Left colon (tissue), 2 donors: ENCODE results near the gene GALNS. TPM values are rescaled to one million over a fixed set of nuclear protein-coding genes. Genes with fewer than 3 reads are reported as not detected.

ENCODE experiments used
- ATAC-seq: fragments of 200-7000 bp; cut with Tn5 transposase; one replicate; pipeline ENCODE4 v1.9.1; 2020; ENCODE audit warnings: mild to moderate bottlenecking, moderate library complexity
- DNase-seq, 2 donors: peaks; one replicate each; pipeline ENCODE4 v3.0.0-alpha.2; 2020
- intact Hi-C, 2 donors: fragments of 100-400 bp; cut with DNase I in 1 of 2; cut with micrococcal nuclease in 1 of 2; formaldehyde crosslinking; loops; one replicate each; pipeline versions ENCODE4 v1.11.2 to v1.14.0; 2022; cut with DNase I, micrococcal nuclease
- total RNA-seq, 2 donors: library from RNA; stranded (reverse); fragmentation: NEBNext Ultra II Directional; extraction: Animal tissue kit (Norgen Biotek cat#: 25700); gene quantifications; one replicate each; pipeline ENCODE4 v1.2.1, GENCODE V29; 2021
- donor health status: DM: no; HTN: no; CAD: no.
- donor health status: DM: yes; HTN: yes; CAD: no.

The GALNS gene
- total RNA-seq, 2 donors from 2014 or later: 39.1 to 43.5 TPM

GRCh38 chr16:88864521-88864920 lies 7.8 kb upstream of the GALNS start:
- intact Hi-C loops: no loop called here
- DNase-seq: no peak
- no peak for ATAC-seq

DNA sequence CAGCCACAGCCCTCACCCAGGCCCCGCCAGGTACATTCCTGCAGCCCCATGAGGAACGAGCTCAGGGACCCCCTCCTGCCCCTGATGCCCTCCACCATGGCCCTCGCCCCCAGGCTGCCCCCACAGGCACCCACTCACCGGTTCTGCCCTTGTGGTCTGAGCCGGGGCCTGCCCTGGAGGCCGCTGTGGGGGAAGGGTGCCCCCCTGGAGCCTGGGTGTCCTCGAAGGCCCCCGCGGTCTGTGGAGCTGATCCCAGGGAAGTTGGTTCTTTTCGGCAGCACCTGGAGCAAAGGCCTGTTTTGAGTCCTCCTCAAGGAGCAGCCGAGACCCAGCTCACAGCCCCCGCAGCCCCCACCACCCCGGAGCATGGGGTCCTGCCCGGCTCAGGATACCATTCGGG lies 7.4 kb upstream of the GALNS start:
- DNase-seq: no peak
- ATAC-seq: no peak
- intact Hi-C loops: no loop called here

DNA sequence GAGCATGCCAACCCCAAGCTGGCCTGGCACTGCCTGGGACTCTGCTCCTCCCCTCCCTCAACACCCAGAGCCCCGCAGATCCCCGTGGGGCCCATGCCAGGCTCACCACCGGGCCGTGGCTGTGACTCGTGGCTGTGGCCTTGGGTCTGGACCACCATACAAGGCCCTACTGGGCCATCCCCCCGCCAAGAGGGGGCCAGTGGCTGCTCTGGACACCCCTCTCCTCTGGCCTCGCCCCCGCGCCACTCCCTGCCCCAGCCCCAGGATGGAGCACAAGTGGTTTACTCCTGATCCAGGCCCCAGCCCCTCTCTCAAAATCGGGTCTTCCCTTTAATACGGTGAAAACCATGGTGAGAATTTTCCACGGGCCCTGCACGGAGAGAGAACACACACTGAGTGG lies 6.7 kb upstream of the GALNS start:
- ATAC-seq (no peak), DNase-seq (no peak)

GRCh38 chr16:88862968-88863367 lies 6.2 kb upstream of the GALNS start:
- ATAC-seq (no peak), DNase-seq (no peak)
- intact Hi-C loops: no loop called here

More for the DNA sequence above, 6.7 kb upstream of the GALNS start:
- intact Hi-C loops: no loop called here

DNA sequence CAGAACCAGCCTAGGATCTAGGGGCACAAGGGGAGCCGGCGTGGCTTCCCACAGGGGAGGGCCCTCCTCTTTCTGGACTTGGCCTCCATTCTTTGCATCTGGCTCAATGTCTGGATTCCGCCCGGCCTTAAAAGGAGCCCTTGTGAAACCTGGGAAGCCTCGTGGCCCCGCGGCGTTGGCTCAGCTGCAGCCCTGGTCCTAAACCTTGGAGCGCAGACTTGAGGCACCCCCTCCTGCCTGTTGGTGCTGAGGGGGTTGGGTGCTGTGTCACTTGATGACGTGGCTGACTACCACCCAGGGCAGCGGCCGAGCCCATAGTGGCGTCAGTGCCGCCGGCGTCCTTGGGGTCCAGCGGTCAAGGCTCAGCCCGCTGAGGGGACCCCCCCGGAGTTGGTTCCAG lies 4.6 kb upstream of the GALNS start:
- no peak for DNase-seq
- intact Hi-C loops: no loop called here
- ATAC-seq: no peak

DNA sequence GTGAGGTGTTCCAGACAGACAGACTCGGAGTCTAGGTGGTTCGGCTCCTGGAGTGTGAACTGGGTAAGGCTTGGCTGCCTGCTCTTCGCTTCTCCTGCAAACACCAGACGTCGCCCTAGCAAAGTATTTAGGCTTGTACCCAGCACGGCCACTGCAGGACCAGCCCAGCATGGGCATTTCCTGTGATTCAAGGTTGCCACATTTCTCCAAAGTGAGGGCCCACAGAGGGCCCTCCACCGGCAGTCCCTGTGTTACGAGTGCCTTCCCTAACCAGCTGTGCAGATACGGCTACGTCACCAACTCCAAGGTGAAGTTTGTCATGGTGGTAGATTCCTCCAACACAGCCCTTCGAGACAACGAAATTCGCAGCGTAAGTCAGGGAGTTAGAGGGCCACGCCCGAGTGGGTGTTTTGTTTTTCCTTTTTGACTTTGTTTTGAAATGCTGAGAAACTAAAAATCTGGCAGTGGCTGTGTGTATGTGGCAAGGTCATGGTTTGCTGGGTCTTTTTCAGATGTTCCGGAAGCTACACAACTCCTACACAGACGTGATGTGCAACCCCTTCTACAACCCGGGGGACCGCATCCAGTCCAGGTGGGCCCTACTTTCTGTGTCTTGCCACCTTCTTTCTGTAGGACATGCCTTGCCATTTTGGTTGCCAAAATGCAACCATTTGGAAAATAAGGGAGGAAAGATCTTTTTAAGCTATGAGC lies 2.8 kb upstream of the GALNS start:
- intact Hi-C loops: no loop called here
- no peak for DNase-seq
- ATAC-seq: no peak

DNA sequence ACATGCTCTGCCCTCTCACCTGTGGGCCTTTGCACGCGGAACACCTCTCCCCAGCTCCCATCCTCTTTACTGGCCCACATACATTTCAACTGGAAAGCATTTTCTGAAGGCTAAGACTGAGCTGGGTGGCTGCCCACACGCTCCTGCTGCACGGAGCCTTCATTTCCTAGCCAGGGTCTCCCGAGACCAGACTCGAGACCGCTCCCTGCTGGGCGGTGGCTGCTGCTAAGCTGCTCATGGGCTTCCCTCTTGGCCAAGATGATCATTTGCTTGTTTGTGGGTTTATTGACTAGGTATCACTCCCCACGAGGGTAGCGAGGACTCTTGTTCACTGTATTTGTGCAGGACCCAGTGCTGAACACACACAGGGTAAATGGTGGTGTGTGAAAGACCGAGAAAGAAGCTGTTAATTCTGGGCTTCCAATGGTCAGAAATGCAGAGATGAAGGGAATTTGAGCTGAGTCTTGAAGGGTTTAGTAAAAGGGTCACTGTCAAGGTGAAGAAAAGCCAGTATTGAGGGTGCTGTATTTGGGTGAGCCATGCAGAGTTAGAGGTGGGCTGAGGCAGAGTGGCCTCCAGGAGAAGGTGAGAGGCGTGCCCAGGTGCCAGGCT lies 1.1 kb upstream of the GALNS start:
- ATAC-seq (peak; percentile 70), DNase-seq (peak; percentile 79 to 87)
- intact Hi-C loops: no loop called here

DNA sequence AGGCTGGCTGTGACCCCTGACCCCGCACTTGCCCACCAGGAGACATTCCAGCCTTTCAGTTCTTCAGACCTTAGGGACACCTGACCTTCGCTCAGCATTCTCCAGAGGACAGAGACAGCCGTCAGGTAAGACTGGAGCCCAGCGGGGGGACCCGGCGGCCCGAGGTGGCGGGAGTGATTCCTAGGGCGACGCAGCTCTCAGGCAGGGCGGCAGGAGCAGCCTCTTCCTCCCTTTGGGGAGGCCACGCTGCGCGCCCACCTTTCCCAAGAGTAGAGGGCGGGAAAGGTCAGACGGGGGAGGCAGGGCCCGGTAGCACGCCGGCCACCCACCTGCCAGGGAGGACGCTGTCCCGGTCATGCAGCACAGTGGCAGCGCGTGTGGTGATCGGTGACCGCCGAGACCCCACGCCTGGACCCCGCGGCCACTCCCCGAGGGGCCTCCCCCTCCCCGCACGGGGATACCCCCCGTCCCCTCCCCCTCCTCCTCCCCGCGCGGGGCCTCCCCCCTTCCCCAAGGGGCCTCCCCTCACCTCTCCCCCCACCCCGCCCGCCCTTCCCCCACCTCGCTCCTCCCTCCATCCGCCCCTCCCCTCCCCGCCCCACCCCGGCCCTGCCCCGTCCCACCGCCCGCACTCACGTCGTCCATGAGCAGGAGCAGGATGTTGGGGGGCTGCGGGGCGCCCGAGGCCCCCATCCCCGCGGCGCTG lies 472 bp downstream of the GALNS start:
- ATAC-seq (peak; percentile 41), DNase-seq (peak in 1 of 2 donors; percentile 41)
- intact Hi-C loops: no loop called here

DNA sequence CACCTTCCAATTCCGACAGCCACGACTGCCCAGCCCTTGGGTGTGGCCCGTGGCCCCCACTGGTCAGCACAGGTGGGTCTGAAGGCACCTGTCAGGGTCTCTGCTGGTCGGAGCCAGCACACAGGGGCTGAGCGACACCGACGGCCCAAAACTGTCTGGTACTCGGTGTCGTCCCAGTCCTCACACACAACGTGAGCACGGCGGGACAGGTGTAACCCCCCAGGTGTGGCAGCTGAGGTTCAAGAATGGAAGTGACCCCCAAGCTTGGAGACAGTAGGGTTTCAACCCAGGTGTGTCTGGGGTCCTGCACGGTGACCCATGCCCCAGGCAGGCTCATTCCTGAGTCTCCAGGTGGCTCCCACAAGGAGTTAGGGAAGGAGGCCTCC lies 1.0 kb downstream of the GALNS start:
- ATAC-seq (no peak), DNase-seq (no peak)
- intact Hi-C loops: no loop called here

DNA sequence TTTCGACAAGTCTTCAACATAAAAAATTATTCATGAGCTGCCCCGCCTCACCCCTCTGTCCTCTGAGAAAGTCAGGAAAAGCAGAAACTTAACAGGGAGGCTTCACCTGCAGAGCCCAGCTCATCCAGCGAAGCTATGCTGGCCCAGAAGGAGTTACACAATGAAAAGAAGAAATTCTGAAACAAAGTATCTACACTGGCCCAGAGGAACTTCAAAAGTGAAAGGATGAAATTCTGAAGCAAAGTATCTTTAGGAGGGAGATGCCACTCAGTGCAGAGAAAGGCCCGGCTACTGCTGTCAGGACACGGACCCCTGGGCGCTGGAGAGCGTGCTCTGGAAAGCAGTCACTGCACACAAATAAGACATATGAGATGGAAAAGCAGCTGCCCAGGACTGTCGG lies 1.6 kb downstream of the GALNS start:
- ATAC-seq (no peak), DNase-seq (no peak)
- intact Hi-C loops: no loop called here

- ATAC-seq (no peak), DNase-seq (peak; percentile 36 to 42)
- intact Hi-C loops: no loop called here
Measured at GRCh38 chr16:88854306-88855111, 2.2 kb downstream of the GALNS start.

DNA sequence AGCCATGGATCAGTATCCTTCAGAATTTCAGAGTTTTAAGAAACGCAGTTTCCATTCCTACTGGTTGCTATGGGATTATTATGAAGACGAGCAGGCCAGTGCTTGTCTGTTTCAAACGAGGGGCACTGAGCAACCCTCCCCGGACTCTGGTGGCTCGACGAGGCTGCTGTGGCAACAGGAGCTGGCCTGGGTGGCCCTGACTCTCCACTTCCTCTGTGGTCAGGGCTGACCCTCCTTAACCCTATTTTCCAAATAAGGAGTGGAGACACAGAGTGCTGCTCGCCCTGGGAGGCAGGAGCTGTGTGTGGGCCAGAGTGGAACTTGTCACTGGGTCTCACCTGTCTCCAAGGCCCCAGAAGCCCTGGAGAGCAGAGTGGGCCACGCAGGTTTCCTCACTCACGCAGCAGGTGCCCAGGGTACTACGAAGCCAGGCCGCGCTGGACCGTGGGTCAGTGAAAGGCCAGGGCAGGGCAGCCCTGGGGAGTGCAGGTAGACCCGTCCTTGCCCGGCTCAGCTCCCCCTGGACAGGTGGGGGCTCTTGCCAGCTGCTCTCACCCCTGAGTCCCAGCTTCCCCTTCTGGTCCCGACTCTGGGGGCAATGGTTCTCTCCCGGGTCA lies 3.3 kb downstream of the GALNS start:
- DNase-seq (peak in 1 of 2 donors; percentile 20), ATAC-seq (no peak)
- intact Hi-C loops: no loop called here

- intact Hi-C loops: no loop called here
- ATAC-seq (no peak), DNase-seq (no peak)
Measured at GRCh38 chr16:88851616-88852015, 5.1 kb downstream of the GALNS start.

GRCh38 chr16:88850531-88851199 lies 6.1 kb downstream of the GALNS start:
- intact Hi-C loops: no loop called here
- no peak for ATAC-seq
- no peak for DNase-seq

GRCh38 chr16:88848557-88848956 lies 8.2 kb downstream of the GALNS start:
- DNase-seq (no peak), ATAC-seq (no peak)
- intact Hi-C loops: no loop called here

- intact Hi-C loops: no loop called here
- ATAC-seq: no peak
Measured at GRCh38 chr16:88847654-88848053, 9.1 kb downstream of the GALNS start.

GRCh38 chr16:88846088-88846487 lies 10.7 kb downstream of the GALNS start:
- no peak for DNase-seq
- intact Hi-C loops: no loop called here
- no peak for ATAC-seq

More at GRCh38 chr16:88847654-88848053, 9.1 kb downstream of the GALNS start:
- no peak for DNase-seq

- ATAC-seq (no peak), DNase-seq (no peak)
- intact Hi-C loops: no loop called here
Measured at GRCh38 chr16:88844419-88845036, 12.2 kb downstream of the GALNS start.
